Activated T-helper 1 cell treated with Interleukin-2 at 50 U/mL for 16 hours (primary cell): Measurements from ENCODE around the gene HCN2.
"Not testable (repeated sequence)": the region's sequence is repeated elsewhere in the genome, so short reads cannot be mapped to it uniquely, and the experiment has no call there.

ENCODE experiments used
- DNase-seq: peaks from one replicate; pipeline ENCODE4 v3.0.0-alpha.2; 2020; ENCODE audit warnings: low read depth

The HCN2 gene

DNA sequence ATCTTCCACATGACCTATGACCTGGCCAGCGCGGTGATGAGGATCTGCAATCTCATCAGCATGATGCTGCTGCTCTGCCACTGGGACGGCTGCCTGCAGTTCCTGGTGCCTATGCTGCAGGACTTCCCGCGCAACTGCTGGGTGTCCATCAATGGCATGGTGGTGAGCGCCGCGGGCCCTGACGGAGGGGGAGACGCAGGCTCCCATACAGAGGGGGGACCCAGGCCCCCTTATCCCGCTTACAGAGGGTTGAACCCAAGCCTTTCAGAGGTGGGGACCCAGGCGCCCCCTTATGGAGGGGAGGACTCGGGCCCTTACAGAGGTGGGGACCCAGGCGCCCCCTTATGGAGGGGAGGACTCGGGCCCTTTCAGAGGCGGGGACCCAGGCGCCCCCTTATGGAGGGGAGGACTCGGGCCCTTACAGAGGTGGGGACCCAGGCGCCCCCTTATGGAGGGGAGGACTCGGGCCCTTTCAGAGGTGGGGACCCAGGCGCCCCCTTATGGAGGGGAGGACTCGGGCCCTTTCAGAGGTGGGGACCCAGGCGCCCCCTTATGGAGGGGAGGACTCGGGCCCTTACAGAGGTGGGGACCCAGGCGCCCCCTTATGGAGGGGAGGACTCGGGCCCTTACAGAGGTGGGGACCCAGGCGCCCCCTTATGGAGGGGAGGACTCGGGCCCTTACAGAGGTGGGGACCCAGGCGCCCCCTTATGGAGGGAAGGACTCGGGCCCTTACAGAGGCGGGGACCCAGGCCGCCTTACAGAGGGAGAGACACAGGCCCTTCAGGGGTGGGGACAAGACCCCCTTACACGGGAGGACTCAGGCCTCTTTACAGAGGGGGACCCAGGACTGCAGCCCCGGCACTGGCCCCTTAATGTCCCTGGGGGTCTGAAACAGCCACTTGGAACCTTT, 15.6 kb downstream of the HCN2 start:
- not testable (repeated sequence) for DNase-seq

DNA sequence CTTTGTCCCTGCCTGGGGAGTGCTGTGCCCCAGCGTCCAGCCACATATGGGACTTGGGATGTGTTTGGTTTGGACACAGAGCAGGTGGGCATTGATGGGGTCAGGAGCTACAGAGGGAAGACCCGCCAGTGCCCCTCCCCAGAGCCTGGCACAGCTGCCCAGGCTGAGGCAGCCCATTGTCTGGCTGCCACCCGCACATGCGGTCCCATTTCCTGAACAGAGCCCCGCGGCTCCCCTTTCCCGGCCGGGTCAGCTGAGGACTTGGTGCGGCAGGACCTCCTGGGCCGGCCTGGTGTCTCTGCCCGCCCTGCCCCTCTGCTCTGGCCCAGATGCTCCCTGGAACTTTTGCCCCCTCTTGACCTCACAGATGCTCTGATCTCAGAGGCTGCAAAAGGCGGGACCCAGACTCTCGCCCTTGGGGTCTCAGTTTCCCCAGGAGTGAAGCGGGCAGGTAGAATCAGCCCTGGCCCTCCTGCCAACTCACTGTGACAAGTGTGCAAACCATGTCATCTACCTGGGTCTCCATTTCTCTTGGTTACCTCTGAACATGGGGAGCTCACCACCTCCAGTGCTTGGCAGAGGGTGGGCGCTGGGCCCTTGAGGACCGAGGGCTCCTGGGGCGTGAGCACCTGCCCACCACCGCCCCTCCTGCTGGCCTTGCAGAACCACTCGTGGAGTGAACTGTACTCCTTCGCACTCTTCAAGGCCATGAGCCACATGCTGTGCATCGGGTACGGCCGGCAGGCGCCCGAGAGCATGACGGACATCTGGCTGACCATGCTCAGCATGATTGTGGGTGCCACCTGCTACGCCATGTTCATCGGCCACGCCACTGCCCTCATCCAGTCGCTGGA, 17.8 kb downstream of the HCN2 start:
- no peak for DNase-seq

DNA sequence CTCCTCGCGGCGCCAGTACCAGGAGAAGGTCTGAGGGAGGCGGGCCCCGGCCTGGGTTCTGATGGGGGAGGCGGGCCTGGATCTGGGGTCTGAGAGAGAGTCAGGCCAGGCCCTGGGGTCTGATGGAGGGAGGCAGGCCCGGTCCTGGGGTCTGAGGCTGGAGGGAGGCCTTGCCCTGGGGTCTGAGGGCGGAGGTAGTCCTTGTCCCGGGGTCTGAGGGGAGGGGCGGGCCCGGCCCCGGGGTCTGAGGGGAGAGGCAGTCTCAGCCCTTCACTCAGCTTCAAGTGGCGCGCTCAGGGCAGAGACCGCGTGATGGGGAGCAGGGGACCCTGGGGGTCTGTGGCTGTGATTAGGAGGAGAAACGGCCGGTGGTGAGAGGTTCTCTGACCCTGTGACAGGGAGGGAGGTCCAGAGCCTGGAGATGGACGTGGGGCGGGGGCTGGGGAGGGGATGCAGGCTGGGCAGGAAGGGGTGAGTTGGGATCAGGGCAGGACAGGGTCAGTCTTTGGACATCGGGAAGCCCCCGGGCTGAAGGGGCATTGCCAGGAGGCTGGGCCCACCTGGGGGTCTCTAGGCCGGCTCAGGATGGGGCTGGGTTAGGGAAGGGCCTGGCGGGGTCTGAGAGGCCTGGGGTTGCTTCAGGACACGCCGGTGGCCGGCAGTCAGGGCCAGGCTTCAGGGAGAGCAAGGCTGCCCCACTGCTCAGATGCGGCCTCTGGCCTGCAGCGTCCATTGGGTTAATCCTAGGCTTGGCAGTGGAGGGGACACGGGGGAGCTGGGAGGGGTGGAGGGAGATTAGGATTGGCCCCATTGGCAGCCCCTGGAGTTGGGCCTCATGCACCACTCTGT, 18.7 kb downstream of the HCN2 start:
- DNase-seq = no peak

DNA sequence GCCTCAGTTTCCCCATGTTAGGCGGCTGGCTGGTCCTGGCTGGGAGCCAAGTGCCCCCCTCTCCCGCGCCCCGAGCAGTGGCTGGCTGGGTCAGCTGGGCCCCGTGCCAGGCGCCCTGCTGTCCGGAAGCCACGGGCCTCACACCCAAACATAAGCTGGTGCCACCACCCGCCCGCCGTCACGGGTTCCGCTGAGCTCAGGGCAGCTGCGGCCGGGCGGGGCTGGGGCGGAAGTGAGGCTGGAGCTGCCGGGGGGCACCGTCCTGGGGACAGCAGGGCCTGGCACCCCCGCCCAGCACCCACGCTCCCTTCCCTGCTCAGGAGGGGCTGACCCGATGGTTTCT, 19.3 kb downstream of the HCN2 start:
- no peak for DNase-seq

DNA sequence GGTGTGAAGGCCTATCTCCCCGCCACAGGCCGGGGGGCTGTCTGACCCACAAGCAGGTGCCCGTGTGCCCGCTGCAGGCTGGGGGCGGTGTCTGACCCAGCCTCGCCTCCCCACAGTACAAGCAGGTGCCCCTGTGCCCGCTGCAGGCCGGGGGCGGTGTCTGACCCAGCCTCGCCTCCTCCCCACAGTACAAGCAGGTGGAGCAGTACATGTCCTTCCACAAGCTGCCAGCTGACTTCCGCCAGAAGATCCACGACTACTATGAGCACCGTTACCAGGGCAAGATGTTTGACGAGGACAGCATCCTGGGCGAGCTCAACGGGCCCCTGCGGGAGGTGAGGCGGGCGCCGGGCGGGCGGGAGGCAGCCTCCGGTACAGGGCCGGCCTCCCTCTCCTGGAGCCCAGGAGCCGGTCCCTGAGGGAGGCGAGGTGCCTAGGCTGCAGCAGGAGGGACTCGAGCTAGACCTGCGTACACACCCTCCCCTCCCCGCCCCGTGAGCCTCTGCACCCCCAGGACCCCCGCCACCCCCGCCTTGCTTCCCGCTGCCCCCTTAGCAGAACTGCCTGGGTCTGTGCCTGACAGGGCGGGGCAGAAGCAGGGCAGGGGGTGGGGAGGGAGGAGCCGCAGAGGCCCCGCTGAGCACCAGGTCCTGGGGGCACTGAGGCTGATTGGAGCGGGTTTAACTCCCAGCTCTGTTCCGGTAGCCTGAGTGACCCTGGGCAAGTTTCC, 20.6 kb downstream of the HCN2 start:
- DNase-seq = peak; percentile 29

DNA sequence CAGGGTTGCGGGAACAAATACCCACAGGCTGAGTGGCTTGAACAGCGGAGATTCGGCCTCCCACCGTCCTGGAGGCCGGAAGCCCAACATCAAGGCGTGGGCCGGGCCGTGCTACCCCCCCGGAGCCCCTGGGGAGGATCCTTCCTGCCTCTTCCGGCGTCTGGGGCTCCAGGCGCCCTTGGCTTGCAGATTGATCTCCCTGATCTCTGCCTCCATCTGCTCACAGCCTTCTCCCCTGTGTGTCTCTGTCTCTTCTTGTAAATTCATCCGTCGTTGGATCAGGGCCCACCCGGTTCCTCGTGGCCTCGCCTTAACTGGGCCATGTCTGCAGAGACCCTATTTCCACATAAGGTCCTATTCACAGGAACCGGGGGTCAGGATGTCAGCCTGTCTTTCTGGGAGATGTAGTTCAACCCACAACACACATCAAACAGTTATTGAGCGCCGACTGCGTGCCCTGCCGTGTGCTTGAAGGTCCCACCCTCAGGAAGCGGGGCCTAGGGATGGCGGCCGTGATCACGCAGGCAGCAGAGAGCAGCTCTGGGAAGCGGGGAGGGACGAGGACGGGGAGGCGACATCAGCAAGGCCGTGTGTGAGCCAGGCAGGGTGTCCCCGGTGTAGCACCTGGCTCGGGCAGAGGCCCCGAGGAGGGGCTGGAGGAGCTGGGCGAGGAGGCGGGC, 21.3 kb downstream of the HCN2 start:
- DNase-seq = peak; percentile 51

DNA sequence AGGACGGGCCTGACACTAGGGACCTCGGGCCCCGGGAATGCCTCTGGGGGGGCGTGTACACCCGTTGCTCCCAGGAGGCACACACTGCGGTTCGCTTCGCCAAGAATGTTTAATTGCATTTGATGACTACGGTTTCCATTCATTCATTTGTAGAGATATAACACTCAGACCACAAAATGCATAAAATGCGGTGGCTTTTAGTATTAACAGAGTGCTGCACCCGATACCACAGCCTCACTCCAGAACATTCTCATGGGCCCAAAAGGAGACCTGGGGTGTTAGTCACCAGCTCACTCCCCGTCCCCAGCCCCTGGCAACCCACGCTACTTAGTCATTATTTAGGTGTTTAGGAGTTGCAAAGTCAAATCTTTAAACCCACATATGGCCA, 21.8 kb downstream of the HCN2 start:
- peak; percentile 33 for DNase-seq

DNA sequence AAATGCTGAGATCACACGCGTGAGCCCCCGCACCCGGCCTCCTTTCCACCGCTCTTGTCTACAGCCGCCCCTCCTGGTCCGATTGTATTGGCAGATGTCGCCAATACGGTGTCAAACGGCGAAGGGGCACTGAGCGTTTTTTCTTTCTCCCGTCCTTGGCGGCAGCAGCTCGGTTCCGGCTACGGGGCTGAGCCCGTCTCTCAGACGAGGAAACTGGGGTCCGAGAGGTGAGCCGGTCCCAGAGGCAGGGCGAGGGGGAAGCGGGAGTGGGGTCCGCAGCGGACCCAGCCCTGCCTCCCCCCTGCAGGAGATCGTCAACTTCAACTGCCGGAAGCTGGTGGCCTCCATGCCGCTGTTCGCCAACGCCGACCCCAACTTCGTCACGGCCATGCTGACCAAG, 23.3 kb downstream of the HCN2 start:
- no peak for DNase-seq

DNA sequence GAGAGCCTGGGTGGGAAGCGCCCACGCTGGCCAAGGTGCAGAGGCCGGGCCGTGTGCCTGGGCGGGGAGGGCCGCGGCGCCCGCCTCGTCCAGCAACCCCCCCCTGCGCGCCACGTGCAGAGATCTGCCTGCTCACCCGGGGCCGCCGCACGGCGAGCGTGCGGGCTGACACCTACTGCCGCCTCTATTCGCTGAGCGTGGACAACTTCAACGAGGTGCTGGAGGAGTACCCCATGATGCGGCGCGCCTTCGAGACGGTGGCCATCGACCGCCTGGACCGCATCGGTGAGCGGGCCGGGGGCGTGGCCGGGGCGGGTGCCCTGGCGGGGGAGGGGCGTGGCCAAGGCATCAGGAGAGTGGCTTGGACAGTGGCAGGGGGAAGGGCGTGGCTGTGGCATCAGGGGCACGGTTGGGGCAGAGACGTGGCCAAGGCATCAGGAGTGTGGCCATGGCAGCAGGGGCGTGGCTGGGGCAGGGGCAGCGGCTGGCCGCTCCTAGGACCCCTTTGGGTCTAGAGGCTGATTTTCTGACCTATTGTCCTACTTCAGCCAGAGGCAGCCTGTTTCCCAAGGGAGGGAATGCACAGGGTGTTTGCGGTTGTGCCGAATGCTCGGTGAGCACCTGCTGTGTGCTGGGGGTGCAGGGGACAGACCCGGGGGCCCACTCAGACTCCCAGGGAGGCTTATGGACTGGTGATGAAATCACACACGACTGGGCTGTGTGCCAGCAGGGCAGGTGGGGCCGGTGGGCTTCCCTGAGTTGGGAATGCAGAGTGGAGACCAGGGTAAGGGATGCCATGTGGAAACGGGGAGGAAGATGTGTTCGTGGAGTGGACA, 24.3 kb downstream of the HCN2 start:
- DNase-seq = no peak

DNA sequence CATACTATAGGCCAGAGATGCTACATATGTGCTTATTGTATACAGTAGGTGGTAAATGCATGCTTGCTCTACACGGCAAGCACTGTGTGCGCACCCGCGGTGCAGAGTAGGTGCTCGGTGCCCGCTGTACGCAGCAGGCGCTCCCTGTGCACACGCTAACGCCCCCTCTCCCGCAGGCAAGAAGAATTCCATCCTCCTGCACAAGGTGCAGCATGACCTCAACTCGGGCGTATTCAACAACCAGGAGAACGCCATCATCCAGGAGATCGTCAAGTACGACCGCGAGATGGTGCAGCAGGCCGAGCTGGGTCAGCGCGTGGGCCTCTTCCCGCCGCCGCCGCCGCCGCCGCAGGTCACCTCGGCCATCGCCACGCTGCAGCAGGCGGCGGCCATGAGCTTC, 25.9 kb downstream of the HCN2 start:
- DNase-seq = no peak

DNA sequence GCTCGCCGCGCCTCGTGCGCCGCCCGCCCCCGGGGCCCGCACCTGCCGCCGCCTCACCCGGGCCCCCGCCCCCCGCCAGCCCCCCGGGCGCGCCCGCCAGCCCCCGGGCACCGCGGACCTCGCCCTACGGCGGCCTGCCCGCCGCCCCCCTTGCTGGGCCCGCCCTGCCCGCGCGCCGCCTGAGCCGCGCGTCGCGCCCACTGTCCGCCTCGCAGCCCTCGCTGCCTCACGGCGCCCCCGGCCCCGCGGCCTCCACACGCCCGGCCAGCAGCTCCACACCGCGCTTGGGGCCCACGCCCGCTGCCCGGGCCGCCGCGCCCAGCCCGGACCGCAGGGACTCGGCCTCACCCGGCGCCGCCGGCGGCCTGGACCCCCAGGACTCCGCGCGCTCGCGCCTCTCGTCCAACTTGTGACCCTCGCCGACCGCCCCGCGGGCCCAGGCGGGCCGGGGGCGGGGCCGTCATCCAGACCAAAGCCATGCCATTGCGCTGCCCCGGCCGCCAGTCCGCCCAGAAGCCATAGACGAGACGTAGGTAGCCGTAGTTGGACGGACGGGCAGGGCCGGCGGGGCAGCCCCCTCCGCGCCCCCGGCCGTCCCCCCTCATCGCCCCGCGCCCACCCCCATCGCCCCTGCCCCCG, 26.5 kb downstream of the HCN2 start:
- DNase-seq = no peak

DNA sequence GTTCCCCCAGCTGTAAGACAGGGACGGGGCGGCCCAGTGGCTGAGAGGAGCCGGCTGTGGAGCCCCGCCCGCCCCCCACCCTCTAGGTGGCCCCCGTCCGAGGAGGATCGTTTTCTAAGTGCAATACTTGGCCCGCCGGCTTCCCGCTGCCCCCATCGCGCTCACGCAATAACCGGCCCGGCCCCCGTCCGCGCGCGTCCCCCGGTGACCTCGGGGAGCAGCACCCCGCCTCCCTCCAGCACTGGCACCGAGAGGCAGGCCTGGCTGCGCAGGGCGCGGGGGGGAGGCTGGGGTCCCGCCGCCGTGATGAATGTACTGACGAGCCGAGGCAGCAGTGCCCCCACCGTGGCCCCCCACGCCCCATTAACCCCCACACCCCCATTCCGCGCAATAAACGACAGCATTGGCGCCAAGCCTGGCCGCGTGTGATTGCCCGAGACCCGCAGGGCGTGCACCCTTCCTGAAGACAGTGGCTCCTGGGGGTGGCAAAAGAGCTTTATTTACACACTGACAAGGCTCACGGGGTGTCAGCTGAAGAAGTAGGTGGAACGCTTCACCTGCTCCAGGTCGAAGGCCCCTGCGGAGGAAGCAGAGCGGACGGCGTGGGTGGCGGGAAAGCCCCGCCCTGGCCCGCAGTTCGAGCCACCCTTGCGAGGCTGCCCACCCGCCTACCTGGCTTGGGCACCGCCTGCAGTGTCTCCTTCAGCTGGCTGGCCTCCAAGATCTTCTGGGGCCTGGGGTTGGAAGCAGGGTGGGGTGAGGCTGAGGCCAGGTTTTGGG, 27.3 kb downstream of the HCN2 start:
- no peak for DNase-seq

DNA sequence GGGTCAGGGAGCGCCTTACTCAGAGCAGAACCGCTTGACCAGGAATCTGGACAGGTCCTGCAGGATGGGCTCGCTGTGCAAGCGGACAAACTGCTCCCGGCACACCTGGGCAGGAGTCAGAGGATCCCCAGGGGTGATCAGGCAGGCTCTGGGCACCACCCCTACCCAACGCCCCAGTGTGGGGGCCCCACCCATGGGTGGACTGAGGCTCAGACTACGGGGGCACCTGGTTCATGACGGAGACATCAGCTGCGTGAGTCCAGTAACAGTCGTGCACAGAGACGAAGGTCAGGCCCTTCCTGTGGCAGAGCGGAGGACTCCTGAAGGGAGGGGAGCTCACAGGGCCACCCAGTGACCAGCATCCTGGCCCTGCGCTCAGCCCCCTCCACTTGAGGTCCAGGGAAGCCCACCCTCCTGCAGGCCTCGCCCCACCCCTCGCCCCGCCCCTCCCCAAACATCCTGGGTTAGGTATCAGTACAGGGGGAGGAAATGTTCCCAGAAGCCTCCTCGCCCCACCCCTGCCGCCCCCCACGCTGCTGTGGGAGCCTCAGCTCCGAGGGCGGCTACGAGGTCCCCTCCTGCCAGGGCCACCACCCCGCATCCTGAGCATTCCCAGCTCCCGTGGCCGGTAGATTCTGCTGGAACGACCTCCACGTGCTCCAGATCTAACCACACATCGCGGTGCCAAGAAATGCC, 28.0 kb downstream of the HCN2 start:
- DNase-seq = no peak

DNA sequence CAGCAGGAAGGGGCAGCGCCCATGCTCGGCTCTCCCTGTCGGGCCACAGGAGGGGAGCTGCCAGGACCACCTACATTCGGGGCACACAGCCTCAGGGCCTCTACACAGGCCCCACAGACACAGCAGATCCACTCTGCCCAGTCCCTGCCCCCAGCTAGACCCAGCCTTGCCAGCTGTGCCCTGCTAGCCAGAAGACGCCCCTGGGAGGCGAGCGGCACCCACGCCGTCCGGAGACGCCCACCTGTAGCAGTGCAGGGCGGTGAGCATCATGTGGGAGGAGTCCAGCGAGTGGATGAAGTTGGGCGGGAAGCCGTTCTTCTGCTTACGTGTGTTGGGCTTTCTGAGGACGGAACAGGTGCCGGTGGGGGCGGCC, 28.6 kb downstream of the HCN2 start:
- no peak for DNase-seq

DNA sequence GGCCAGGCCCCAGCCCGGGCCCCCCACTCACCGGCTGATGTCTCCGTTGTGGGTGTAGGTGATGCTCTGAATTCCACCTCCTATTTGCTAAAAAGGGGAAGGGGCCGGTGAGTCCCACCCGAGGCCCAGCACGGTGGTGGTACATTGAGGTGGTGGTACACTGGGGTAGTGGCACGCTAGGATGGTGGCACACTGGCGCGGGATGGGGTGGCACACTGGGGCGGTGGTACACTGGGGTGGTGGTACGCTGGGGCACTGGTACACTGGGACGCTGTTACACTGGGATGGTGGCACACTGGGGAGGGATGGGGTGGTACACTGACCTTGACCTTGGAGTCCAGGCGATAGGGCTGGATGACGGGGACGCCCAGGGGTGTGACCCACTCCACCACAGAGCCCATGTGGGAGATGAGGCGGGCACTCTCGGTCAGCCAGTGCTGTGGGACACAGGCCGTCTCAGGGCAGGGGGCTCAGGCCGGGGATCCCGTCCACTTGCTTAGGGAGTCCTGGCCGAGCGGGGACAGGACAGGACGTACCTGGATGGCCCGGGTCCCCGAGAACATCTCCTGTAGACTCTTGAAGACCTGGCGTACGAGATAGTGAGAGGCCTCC, 29.1 kb downstream of the HCN2 start:
- DNase-seq = no peak

DNA sequence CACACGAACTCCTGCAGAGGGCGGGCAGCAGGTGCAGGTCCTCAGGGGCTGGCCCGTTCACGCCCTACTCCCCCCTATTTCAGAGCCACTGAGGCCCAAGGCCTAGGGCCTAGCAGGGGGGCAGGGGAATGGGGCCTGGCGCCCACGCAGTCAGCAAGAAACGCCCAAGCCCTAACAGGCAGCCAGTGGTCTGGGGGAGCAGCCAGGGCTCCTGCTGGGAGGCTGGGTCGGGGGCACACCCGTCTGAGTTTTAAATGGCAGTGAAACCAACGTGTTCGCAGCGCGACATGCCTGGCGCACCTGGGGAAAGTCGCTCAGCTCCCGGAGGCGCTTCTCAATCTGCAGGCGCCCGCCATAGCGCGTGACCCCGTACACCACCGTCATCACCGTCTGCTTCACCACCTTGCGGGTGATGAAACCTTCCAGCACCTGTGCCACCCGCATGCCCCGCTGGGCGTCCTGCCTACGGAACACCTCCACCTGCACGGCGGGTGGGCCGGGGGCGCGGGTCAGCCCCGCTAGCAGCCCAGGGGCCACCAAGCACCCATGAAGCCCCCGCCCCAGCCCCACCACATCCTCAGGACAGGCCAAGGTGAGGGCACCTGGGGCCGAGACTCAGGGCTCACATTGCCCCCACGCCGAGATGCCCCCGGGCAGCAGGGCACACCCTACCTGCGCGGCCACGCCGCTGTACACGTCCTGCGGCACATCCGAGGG, 29.8 kb downstream of the HCN2 start:
- no peak for DNase-seq

DNA sequence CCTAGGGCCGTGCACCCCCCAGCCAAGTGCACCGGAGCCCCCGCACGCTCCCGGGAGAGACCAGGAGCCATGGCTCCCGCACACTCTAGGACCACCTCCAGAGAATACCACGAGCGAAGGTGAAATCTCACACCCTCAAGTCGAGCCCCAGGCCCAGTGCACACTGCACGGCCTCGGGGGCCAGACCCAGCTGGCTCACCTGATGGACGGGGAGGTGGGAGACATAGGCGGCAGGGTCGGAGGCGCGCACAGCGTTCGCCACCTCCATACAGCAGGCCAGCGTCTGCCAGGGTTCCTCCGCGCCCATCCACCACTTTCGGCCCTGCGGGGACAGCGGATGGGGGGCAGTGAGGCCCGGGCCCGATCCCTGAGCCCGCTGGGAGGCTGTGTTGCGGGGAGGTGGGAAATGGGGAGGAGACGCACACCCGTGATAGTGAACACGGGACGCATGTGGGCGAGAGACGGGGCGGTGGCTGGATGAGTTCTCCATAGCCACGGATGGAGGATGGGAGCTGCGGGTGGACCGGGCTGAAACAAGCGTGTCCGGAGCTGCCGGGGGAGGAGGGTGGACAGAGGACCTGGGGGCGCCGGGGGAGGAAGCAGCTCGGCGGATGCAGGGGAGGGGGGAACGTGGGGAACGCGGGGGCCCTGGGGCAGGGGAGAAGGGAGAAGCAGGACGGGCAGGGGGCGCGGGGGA, 30.6 kb downstream of the HCN2 start:
- no peak for DNase-seq
